ENCODE data around the gene RNLS. TPM values are rescaled to one million over a fixed set of nuclear protein-coding genes. Genes with fewer than 3 reads are reported as not detected.
A peak's percentile ranks its signal among the peaks of the same experiment; 100 is the strongest.

The RNLS gene
- total and polyA plus RNA-seq, 12 donors: 4.1 to 22.2 (median 17.5) TPM

GRCh38 chr10:88322324-88323063, 260.6 kb downstream of the RNLS start:
- TF ChIP-seq, protein P1, sequence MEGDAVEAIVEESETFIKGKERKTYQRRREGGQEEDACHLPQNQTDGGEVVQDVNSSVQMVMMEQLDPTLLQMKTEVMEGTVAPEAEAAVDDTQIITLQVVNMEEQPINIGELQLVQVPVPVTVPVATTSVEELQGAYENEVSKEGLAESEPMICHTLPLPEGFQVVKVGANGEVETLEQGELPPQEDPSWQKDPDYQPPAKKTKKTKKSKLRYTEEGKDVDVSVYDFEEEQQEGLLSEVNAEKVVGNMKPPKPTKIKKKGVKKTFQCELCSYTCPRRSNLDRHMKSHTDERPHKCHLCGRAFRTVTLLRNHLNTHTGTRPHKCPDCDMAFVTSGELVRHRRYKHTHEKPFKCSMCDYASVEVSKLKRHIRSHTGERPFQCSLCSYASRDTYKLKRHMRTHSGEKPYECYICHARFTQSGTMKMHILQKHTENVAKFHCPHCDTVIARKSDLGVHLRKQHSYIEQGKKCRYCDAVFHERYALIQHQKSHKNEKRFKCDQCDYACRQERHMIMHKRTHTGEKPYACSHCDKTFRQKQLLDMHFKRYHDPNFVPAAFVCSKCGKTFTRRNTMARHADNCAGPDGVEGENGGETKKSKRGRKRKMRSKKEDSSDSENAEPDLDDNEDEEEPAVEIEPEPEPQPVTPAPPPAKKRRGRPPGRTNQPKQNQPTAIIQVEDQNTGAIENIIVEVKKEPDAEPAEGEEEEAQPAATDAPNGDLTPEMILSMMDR (IDR thresholded peaks at IDR 0.05): no peak
- Histone ChIP-seq H3K9me3 (peaks cover 0 to 50% (median 30%) of the 10 kb centered on the region in 11 donors), H3K4me1 (no peaks in the 10 kb centered on the region), H3K4me3 (no peak overlapping the region), H3K27ac (no peak overlapping the region), H3K36me3 (no peaks in the 10 kb centered on the region), H3K27me3 (no peaks in the 10 kb centered on the region)
- 94 to 96% methylated on average over 3 of the region's 3 CpGs for WGBS, 2 donors
- intact Hi-C loops (cut with DNase I): no loop called here
- DNase-seq (no peak), ATAC-seq (no peak)

DNA sequence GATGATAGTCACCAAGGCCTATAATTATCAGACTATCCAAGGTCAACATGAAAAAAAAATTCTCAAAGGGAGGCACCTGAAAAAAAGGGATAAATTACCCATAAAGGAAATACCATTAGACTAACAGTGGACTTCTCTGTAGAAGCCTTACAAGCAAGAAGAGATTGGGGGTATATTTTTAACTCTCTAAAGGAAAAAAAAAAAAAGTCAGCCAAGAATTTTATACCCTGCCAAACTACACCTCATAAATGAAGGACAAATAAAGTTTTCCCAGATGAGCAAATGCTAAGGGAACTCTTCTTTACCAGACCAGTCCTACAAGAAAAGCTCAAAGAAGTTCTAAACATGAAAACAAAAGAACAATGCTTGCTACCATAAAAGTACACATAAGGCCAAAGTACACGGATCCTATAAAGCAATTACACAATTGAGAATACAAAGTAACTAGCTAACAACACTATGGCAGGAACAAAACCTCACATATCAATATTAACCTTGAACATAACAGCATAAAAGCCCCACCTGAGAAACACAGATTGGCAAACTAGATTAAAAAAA, 263.1 kb downstream of the RNLS start:
- 86 to 95% methylated on average over 1 of the region's 1 CpG for WGBS, 2 donors
- no peak for ATAC-seq

GRCh38 chr10:88318803-88319202, 264.3 kb downstream of the RNLS start:
- TF ChIP-seq, protein P1 (IDR thresholded peaks at IDR 0.05): peak in 5 of 9 donors; percentile 10 to 25 (median 14)
- Histone ChIP-seq H3K27ac (no peak overlapping the region), H3K36me3 (no peaks in the 10 kb centered on the region), H3K27me3 (no peaks in the 10 kb centered on the region), H3K4me3 (no peak overlapping the region), H3K9me3 (peaks cover 0 to 50% (median 30%) of the 10 kb centered on the region in 11 donors), H3K4me1 (peaks cover 0 to 4% (median 0%) of the 10 kb centered on the region in 9 donors)
- ATAC-seq (no peak), DNase-seq (no peak)
- intact Hi-C loops (cut with DNase I): no loop called here
- WGBS, 2 donors: 94 to 95% methylated on average over 2 of the region's 2 CpGs

More for the DNA sequence above, 263.1 kb downstream of the RNLS start:
- TF ChIP-seq, protein P1 (IDR thresholded peaks at IDR 0.05): no peak
- intact Hi-C loops (cut with DNase I): no loop called here
- no peak for DNase-seq
- Histone ChIP-seq H3K4me1 (peaks cover 0 to 4% (median 0%) of the 10 kb centered on the region in 9 donors), H3K9me3 (peaks cover 0 to 50% (median 30%) of the 10 kb centered on the region in 11 donors), H3K27ac (no peak overlapping the region), H3K4me3 (no peak overlapping the region), H3K36me3 (no peaks in the 10 kb centered on the region), H3K27me3 (no peaks in the 10 kb centered on the region)

GRCh38 chr10:88317099-88317498, 266.0 kb downstream of the RNLS start:
- TF ChIP-seq, protein P1 (IDR thresholded peaks at IDR 0.05): no peak
- H3K9me3 ChIP-seq: peaks cover 0 to 37% (median 24%) of the 10 kb centered on the region in 11 donors
- no peak overlapping the region for H3K4me3 ChIP-seq
- H3K36me3 ChIP-seq: no peaks in the 10 kb centered on the region
- DNase-seq: no peak
- no peaks in the 10 kb centered on the region for H3K27me3 ChIP-seq
- intact Hi-C loops (cut with DNase I): no loop called here
- ATAC-seq: no peak
- H3K4me1 ChIP-seq: peaks cover 0 to 4% (median 0%) of the 10 kb centered on the region in 9 donors
- H3K27ac ChIP-seq: no peak overlapping the region

Data from heart right ventricle (tissue), 16 donors.